K562 (cell line): ENCODE measurements around the gene ARHGDIA. TPM values are rescaled to one million over a fixed set of nuclear protein-coding genes. Genes with fewer than 3 reads are reported as not detected.
A peak's percentile ranks its signal among the peaks of the same experiment; 100 is the strongest.

Source experiments
- CEBPG ChIP-seq, 3 experiments: fragments of 200-800 bp in 1 of 3; sonication (Bioruptor generic) in 1 of 3; sonication (generic) in 1 of 3; formaldehyde crosslinking in 1 of 3; IDR thresholded peaks in 2 of 3; conservative IDR thresholded peaks in 1 of 3; 2 replicates each; pipeline versions ENCODE4 v1.6.1 to v1.8.0; 2016 to 2022; ENCODE audit warnings: missing compliant biosample characterization in 2 of 3, missing genetic modification characterization in 2 of 3, mild to moderate bottlenecking in 1 of 3, missing genetic modification reagents in 1 of 3
- DNMT1 ChIP-seq: fragments of 450-650 bp; IDR thresholded peaks from 2 replicates; pipeline ENCODE4 v1.6.1; 2016; ENCODE audit warnings: antibody characterized with exemption, mild to moderate bottlenecking
- ETV1 ChIP-seq: fragments of 450-650 bp; conservative IDR thresholded peaks from 2 replicates; pipeline ENCODE4 v1.6.1; 2016; ENCODE audit warnings: missing genetic modification characterization, control low read depth, low read depth, missing compliant biosample characterization
- HNRNPLL ChIP-seq: fragments of 200-400 bp; formaldehyde crosslinking; IDR thresholded peaks from 2 replicates; pipeline ENCODE4 v1.6.1; 2017; ENCODE audit warnings: low read length, low read depth, mild to moderate bottlenecking; ENCODE audit not compliant: poor library complexity, severe bottlenecking
- KLF6 ChIP-seq: fragments of 250-450 bp; sonication (Bioruptor Pico); IDR thresholded peaks from 2 replicates; pipeline ENCODE4 v1.4.0; 2020; ENCODE audit warnings: mild to moderate bottlenecking, moderate library complexity, borderline replicate concordance
- MCM7 ChIP-seq, 2 experiments: fragments of 450-650 bp; IDR thresholded peaks; 2 replicates each; pipeline ENCODE4 v1.6.1; 2016 to 2018
- MIER1 ChIP-seq: fragments of 450-650 bp; IDR thresholded peaks from 2 replicates; pipeline ENCODE4 v1.6.1; 2016; ENCODE audit warnings: antibody characterized with exemption, mild to moderate bottlenecking, low read depth
- MYC ChIP-seq, 2 experiments: fragments of 250-450 bp in 1 of 2; sonication (Bioruptor Pico) in 1 of 2; IDR thresholded peaks; 2 replicates each; pipeline versions ENCODE4 v1.5.1 to v1.6.1; 2012 to 2021; ENCODE audit warnings: low read depth in 2 of 2, borderline replicate concordance in 1 of 2, improper control_type of control experiment in 1 of 2, low read length in 1 of 2, mild to moderate bottlenecking in 1 of 2, moderate library complexity in 1 of 2
- OTX1 ChIP-seq: fragments of 450-650 bp; formaldehyde crosslinking; IDR thresholded peaks from 2 replicates; pipeline ENCODE4 v1.4.0; 2022; ENCODE audit warnings: mild to moderate bottlenecking
- PTRF ChIP-seq: fragments of 450-650 bp; IDR thresholded peaks from 2 replicates; pipeline ENCODE4 v1.6.1; 2016; ENCODE audit warnings: mild to moderate bottlenecking, missing genetic modification characterization, missing compliant biosample characterization
- RNF2 ChIP-seq: sonication (generic); IDR thresholded peaks from 2 replicates; pipeline ENCODE4 v1.6.1; 2016
- SAP30 ChIP-seq: fragments of 200-600 bp; sonication (generic); IDR thresholded peaks from 2 replicates; pipeline ENCODE4 v1.6.1; 2012; ENCODE audit warnings: borderline replicate concordance, low read depth, mild to moderate bottlenecking, moderate library complexity, low read length, control low read depth, inconsistent platforms; ENCODE audit not compliant: insufficient read depth, poor library complexity, severe bottlenecking
- ZBTB17 ChIP-seq: fragments of 450-650 bp; formaldehyde crosslinking; IDR thresholded peaks from 2 replicates; pipeline ENCODE4 v1.4.0; 2020; ENCODE audit warnings: mild to moderate bottlenecking
- ZNF143 ChIP-seq: sonication (generic); formaldehyde crosslinking; IDR thresholded peaks from 2 replicates; pipeline ENCODE4 v1.9.0; 2022; ENCODE audit warnings: mild to moderate bottlenecking, missing genetic modification reagents
- ZNF79 ChIP-seq: fragments of 250-450 bp; sonication (Bioruptor Pico); IDR thresholded peaks from 2 replicates; pipeline ENCODE4 v1.4.0; 2020; ENCODE audit warnings: low read depth, mild to moderate bottlenecking, moderate library complexity
- polyA plus RNA-seq, 8 experiments: library from polyadenylated mRNA; depleted of rRNA in 4 of 8; stranded (reverse) in 5 of 8; unstranded in 3 of 8; fragments of >200 nt; fragmentation: Nextera tagmentation in 2 of 8; fragmentation: Illumina TruSeq in 1 of 8; extraction: Ambion mirVana in 2 of 8; extraction: Trizol in 1 of 8; gene quantifications; 2 replicates each; pipeline versions ENCODE4 v1.2.1 to v1.2.3, GENCODE V29; 2011 to 2014; ENCODE audit warnings: inconsistent platforms in 1 of 8, missing spikeins in 1 of 8
- total RNA-seq, 7 experiments: library from RNA; depleted of rRNA in 6 of 7; stranded (reverse); fragments of >200 nt in 6 of 7; fragmentation: Illumina TruSeq in 2 of 7; extraction: Trizol in 2 of 7; gene quantifications; 2 replicates each; pipeline versions ENCODE4 v1.2.1 to v1.2.3, GENCODE V29; 2011 to 2021; ENCODE audit warnings: low replicate concordance in 1 of 7
- TF ChIP-seq, protein P1 (sequence below): sonication (generic); formaldehyde crosslinking; IDR thresholded peaks from 2 replicates; pipeline ENCODE4 v1.8.0; 2022; ENCODE audit warnings: mild to moderate bottlenecking, missing genetic modification reagents
- TF ChIP-seq, protein P2 (sequence below): fragments of 450-650 bp; IDR thresholded peaks from one replicate; pipeline ENCODE4 v1.6.1; 2018; ENCODE audit warnings: mild to moderate bottlenecking, moderate library complexity; ENCODE audit not compliant: partially characterized antibody
- TF ChIP-seq, protein P3 (sequence below): fragments of 250-450 bp; sonication (Bioruptor Pico); IDR thresholded peaks from 2 replicates; pipeline ENCODE4 v1.4.0; 2020; ENCODE audit warnings: mild to moderate bottlenecking, moderate library complexity
- TF ChIP-seq, protein P4 (sequence below): conservative IDR thresholded peaks from 2 replicates; pipeline ENCODE4 v1.6.1; 2011; ENCODE audit warnings: low read depth, mild to moderate bottlenecking, low read length; ENCODE audit not compliant: control insufficient read depth
- TF ChIP-seq, protein P5 (sequence below): fragments of 250-450 bp; sonication (Bioruptor Pico); IDR thresholded peaks from 2 replicates; pipeline ENCODE4 v1.5.0; 2021

ARHGDIA gene
- total and polyA plus RNA-seq, 9 of the 15 experiments (the other 6 are each of a cell fraction or from before 2014, with no cell fraction given): 9.6 to 340 (median 97.6) TPM

DNA sequence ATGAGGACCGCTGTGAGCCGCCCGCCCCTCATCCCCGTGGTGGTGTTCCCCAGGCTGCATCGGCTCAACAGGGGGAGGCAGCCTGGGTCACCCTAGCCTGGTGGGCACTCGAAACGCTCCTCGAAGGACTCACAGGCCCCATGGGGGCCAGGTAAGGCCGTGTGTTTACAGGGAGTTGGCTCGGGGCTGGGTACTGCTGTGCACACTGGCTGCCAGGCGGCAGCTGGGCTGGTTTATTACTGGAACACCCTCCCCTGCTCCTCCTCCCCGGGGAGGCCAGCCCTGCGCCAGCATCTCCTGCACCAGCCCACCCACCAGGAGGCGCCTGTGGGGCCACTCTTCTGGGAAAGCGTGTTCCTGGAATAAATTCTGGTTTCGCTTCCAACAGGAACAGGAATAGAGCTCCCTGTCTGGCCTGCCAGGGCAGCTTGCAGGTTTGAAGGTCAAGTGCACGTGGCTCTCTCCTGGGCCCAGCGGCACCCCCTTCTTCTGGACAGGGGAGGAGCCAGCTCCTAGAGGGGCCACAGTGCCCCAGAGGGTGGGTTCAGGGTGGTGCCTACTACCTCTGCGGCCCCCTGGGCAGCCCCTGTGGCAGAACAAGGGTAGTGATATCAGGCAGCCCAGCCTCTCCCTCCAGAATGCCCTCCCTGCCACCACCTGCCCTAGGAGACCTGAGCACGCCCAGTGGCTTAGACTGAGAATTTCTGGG, 49.4 kb downstream of the ARHGDIA start (continued):
- TF ChIP-seq, protein P1, sequence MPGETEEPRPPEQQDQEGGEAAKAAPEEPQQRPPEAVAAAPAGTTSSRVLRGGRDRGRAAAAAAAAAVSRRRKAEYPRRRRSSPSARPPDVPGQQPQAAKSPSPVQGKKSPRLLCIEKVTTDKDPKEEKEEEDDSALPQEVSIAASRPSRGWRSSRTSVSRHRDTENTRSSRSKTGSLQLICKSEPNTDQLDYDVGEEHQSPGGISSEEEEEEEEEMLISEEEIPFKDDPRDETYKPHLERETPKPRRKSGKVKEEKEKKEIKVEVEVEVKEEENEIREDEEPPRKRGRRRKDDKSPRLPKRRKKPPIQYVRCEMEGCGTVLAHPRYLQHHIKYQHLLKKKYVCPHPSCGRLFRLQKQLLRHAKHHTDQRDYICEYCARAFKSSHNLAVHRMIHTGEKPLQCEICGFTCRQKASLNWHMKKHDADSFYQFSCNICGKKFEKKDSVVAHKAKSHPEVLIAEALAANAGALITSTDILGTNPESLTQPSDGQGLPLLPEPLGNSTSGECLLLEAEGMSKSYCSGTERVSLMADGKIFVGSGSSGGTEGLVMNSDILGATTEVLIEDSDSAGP (CRISPR knock-in tag): no peak
- TF ChIP-seq ETV1 (tag) (peak; percentile 47; the same call in 1 of the 2 replicates), MYC (IDR thresholded peaks at IDR 0.05; ENCODE audit: low read depth, low read length) (peak; percentile 97), MYC (CRISPR knock-in tag; IDR thresholded peaks at IDR 0.05; ENCODE audit: borderline replicate concordance, low read depth) (0 out of 2 replicates have a peak, but pooled peaks have one; percentile 36), PTRF (peak; percentile 69), KLF6 (CRISPR knock-in tag) (0 out of 2 replicates have a peak, but pooled peaks have one; percentile 73), ZNF79 (CRISPR knock-in tag) (no peak), ZBTB17 (CRISPR knock-in tag) (peak; percentile 60), MCM7 (IDR thresholded peaks at IDR 0.05) (no peak), ZNF143 (no peak), RNF2 (no peak; the same call in 1 of the 2 replicates), SAP30 (peak; percentile 48), MIER1 (no peak), CEBPG (CRISPR knock-in tag; IDR thresholded peaks at IDR 0.05) (no peak), CEBPG (tag; conservative IDR thresholded peaks at IDR 0.05 in 1 of 2, IDR thresholded peaks at IDR 0.05 in 1 of 2) (no peak), OTX1 (CRISPR knock-in tag) (no peak), DNMT1 (no peak), HNRNPLL (no peak)
- TF ChIP-seq, protein P2, sequence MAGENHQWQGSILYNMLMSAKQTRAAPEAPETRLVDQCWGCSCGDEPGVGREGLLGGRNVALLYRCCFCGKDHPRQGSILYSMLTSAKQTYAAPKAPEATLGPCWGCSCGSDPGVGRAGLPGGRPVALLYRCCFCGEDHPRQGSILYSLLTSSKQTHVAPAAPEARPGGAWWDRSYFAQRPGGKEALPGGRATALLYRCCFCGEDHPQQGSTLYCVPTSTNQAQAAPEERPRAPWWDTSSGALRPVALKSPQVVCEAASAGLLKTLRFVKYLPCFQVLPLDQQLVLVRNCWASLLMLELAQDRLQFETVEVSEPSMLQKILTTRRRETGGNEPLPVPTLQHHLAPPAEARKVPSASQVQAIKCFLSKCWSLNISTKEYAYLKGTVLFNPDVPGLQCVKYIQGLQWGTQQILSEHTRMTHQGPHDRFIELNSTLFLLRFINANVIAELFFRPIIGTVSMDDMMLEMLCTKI: no peak
- TF ChIP-seq, protein P3, sequence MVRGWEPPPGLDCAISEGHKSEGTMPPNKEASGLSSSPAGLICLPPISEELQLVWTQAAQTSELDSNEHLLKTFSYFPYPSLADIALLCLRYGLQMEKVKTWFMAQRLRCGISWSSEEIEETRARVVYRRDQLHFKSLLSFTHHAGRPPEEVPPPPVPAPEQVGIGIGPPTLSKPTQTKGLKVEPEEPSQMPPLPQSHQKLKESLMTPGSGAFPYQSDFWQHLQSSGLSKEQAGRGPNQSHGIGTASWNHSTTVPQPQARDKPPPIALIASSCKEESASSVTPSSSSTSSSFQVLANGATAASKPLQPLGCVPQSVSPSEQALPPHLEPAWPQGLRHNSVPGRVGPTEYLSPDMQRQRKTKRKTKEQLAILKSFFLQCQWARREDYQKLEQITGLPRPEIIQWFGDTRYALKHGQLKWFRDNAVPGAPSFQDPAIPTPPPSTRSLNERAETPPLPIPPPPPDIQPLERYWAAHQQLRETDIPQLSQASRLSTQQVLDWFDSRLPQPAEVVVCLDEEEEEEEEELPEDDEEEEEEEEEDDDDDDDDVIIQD (CRISPR knock-in tag): no peak
- TF ChIP-seq, protein P4, sequence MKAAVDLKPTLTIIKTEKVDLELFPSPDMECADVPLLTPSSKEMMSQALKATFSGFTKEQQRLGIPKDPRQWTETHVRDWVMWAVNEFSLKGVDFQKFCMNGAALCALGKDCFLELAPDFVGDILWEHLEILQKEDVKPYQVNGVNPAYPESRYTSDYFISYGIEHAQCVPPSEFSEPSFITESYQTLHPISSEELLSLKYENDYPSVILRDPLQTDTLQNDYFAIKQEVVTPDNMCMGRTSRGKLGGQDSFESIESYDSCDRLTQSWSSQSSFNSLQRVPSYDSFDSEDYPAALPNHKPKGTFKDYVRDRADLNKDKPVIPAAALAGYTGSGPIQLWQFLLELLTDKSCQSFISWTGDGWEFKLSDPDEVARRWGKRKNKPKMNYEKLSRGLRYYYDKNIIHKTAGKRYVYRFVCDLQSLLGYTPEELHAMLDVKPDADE: no peak; the same call in 1 of the 2 replicates
- TF ChIP-seq, protein P5, sequence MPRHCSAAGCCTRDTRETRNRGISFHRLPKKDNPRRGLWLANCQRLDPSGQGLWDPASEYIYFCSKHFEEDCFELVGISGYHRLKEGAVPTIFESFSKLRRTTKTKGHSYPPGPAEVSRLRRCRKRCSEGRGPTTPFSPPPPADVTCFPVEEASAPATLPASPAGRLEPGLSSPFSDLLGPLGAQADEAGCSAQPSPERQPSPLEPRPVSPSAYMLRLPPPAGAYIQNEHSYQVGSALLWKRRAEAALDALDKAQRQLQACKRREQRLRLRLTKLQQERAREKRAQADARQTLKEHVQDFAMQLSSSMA (CRISPR knock-in tag): no peak
